ENCODE measurements around the gene WDR17.

WDR17 gene

DNA sequence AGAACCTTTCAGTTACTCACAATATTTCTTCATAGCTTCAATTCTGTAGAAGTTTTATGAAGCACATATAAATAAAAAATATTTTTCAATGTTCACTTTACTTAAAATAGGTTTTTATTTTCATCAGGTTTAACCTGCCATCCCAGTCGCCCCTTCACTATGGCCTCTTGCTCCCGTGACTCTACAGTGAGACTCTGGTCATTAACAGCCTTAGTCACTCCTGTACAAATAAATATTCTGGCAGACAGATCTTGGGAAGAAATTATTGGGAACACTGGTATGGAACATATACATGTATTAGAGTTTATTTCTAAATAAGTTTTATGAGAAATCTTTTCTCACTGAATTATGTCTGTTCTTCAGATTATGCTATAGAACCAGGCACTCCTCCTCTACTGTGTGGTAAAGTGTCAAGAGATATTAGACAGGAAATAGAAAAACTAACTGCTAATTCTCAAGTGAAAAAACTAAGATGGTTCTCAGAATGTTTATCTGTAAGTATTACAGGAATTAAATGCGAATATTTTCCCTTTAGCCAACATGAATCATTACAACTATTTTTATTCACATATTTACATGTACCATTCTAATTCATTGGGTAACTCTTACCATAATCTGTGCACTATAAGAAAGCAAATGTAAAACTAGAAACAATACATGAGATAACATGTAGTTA lies 84.2 kb downstream of the WDR17 start:
- no peak overlapping the region for H3K4me3 ChIP-seq (replicated peaks in 1 of 2; ENCODE audit: low read depth in 2 of 2, low read length in 2 of 2)
- DNase-seq (ENCODE audit: low read depth in 2 of 2) = peak in 1 of 2 donors; percentile 2
- TF ChIP-seq, protein P1, sequence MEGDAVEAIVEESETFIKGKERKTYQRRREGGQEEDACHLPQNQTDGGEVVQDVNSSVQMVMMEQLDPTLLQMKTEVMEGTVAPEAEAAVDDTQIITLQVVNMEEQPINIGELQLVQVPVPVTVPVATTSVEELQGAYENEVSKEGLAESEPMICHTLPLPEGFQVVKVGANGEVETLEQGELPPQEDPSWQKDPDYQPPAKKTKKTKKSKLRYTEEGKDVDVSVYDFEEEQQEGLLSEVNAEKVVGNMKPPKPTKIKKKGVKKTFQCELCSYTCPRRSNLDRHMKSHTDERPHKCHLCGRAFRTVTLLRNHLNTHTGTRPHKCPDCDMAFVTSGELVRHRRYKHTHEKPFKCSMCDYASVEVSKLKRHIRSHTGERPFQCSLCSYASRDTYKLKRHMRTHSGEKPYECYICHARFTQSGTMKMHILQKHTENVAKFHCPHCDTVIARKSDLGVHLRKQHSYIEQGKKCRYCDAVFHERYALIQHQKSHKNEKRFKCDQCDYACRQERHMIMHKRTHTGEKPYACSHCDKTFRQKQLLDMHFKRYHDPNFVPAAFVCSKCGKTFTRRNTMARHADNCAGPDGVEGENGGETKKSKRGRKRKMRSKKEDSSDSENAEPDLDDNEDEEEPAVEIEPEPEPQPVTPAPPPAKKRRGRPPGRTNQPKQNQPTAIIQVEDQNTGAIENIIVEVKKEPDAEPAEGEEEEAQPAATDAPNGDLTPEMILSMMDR (IDR thresholded peaks at IDR 0.05; ENCODE audit: low read depth, low read length) = no peak

DNA sequence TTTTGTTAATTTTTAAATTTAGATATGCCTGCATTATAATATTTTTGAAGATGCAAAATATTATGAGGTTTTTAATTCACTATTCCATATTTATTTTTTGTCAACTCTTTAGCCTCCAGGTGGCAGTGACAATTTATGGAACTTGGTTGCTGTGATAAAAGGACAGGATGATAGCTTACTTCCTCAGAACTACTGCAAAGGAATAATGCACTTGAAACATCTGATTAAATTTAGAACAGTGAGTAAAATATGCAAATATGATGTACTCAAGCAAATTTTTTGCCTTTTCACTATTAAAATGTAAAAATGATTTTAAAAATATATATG lies 84.7 kb downstream of the WDR17 start:
- TF ChIP-seq, protein P1 (IDR thresholded peaks at IDR 0.05; ENCODE audit: low read depth, low read length) = peak; percentile 19
- DNase-seq (ENCODE audit: low read depth in 2 of 2) = peak; percentile 56 to 66
- H3K4me3 ChIP-seq (replicated peaks in 1 of 2; ENCODE audit: low read depth in 2 of 2, low read length in 2 of 2) = no peak overlapping the region

DNA sequence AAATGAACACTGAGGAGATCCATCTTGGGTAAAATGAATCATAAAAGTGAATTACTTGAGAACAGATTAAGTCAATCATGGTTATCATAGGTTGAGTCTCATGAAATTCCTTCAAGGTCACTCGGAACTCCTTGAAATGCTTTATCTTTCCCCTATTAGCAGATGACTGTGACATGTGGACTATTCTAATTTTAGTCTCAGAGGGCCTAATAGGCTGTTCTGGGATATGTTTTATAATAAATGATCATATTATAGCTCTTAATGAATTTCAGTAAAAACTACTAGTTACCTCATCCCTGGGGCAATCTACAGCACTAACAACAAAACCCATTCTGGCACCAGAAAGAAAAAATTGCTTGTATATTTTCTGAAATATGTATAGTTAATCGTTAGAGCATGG lies 85.1 kb downstream of the WDR17 start:
- TF ChIP-seq, protein P1 (IDR thresholded peaks at IDR 0.05; ENCODE audit: low read depth, low read length) = no peak
- H3K4me3 ChIP-seq (replicated peaks in 1 of 2; ENCODE audit: low read depth in 2 of 2, low read length in 2 of 2) = no peak overlapping the region
- no peak for DNase-seq (ENCODE audit: low read depth in 2 of 2)

DNA sequence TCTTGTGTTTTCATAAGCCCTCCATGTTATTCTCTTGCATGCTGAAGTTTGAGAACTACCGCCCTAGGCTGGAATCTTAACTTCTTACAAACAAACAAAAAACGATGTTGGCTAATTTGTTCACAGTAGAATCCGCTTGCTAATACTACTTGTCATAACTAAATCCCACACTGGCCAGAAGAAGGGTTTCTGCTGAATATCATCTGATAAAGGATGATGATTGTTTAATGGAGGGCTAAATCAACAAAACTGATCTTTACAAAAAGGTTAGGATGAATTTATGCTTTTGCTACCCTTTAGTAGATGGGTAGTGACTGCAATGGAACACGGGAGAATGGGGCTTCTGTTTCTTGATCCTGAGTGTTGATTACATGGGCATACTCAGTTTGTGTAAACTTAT lies 87.5 kb downstream of the WDR17 start:
- no peak for DNase-seq (ENCODE audit: low read depth in 2 of 2)
- no peak overlapping the region for H3K4me3 ChIP-seq (replicated peaks in 1 of 2; ENCODE audit: low read depth in 2 of 2, low read length in 2 of 2)
- TF ChIP-seq, protein P1 (IDR thresholded peaks at IDR 0.05; ENCODE audit: low read depth, low read length) = no peak

DNA sequence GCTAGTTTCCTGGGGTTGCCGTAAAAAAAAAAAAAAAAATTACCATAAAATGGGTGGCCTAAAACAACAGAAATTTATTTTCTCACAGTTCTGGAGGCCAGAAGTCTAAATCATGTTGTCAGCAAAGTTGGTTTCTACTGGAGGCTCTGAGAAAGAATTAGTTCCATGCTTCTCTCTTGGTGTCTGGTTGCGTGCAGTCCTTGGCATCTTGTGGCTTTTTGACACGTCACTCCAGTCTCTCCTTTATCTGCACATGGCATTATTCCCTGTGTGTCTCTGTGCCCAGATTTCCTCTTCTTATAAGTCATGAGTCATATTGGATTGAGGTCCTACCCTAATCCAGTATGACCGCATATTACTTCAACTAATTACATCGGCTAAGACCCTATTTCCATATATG lies 91.0 kb downstream of the WDR17 start:
- H3K4me3 ChIP-seq (replicated peaks in 1 of 2; ENCODE audit: low read depth in 2 of 2, low read length in 2 of 2) = no peak overlapping the region
- DNase-seq (ENCODE audit: low read depth in 2 of 2) = peak; percentile 29 to 64
- TF ChIP-seq, protein P1 (IDR thresholded peaks at IDR 0.05; ENCODE audit: low read depth, low read length) = no peak

DNA sequence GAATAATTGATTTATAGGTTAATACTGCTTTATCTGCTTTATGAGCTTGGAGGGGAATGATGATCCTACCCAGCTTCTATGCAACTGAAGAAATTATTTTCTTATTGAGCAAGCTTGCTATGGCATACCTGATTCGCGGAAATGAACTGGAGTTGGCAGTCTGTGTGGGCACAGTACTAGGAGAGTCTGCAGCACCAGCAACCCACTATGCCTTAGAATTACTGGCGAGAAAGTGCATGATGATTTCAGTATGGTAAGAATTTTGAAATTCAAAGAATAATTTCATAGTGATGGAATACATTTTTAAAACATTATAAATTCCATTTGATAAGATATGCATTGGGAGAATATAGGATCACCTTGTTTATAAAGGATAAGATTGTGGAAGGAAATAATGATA lies 97.4 kb downstream of the WDR17 start:
- TF ChIP-seq, protein P1 (IDR thresholded peaks at IDR 0.05; ENCODE audit: low read depth, low read length) = no peak

DNA sequence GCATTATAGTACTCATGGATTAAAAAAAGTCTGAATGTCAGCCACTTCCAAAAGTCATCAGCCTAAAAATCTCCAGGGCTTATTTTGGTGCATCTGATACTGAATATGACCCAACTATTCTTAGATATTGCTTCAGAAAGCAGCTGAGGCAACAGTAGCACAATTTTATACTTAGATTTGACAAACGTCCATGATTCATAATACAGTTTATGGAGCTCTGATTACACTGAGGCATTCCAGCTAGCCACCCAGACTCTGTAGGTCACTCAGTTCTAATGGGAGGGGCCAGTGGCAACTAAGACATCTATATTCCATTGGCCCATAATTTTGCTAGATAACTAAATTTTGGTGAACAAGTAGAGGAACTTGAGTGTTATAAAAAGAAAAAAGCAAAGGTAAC lies 119.4 kb downstream of the WDR17 start:
- DNase-seq (ENCODE audit: low read depth in 2 of 2) = peak; percentile 39 to 83
- TF ChIP-seq, protein P1 (IDR thresholded peaks at IDR 0.05; ENCODE audit: low read depth, low read length) = no peak
- H3K4me3 ChIP-seq (replicated peaks in 1 of 2; ENCODE audit: low read depth in 2 of 2, low read length in 2 of 2) = no peak overlapping the region

More for the DNA sequence above, 97.4 kb downstream of the WDR17 start:
- no peak overlapping the region for H3K4me3 ChIP-seq (replicated peaks in 1 of 2; ENCODE audit: low read depth in 2 of 2, low read length in 2 of 2)
- no peak for DNase-seq (ENCODE audit: low read depth in 2 of 2)
